Thyroid gland (tissue), 4 donors: ENCODE measurements around the gene AP3B1.

Experiments used
- POLR2A ChIP-seq, 2 donors: fragments of 450-650 bp; IDR thresholded peaks; one replicate each; pipeline ENCODE4 v1.6.1; 2017; ENCODE audit warnings: antibody characterized with exemption in 2 of 2, mild to moderate bottlenecking in 2 of 2, moderate library complexity in 1 of 2
- TF ChIP-seq, protein P1 (sequence below), 6 experiments: fragments of 200-600 bp in 3 of 6; fragments of 450-650 bp in 3 of 6; sonication (generic) in 3 of 6; IDR thresholded peaks; one replicate each; pipeline ENCODE4 v1.5.1; 2016 to 2019; ENCODE audit warnings: antibody characterized with exemption in 6 of 6, mild to moderate bottlenecking in 2 of 6, inconsistent platforms in 1 of 6, moderate library complexity in 1 of 6

- TF ChIP-seq, protein P1, sequence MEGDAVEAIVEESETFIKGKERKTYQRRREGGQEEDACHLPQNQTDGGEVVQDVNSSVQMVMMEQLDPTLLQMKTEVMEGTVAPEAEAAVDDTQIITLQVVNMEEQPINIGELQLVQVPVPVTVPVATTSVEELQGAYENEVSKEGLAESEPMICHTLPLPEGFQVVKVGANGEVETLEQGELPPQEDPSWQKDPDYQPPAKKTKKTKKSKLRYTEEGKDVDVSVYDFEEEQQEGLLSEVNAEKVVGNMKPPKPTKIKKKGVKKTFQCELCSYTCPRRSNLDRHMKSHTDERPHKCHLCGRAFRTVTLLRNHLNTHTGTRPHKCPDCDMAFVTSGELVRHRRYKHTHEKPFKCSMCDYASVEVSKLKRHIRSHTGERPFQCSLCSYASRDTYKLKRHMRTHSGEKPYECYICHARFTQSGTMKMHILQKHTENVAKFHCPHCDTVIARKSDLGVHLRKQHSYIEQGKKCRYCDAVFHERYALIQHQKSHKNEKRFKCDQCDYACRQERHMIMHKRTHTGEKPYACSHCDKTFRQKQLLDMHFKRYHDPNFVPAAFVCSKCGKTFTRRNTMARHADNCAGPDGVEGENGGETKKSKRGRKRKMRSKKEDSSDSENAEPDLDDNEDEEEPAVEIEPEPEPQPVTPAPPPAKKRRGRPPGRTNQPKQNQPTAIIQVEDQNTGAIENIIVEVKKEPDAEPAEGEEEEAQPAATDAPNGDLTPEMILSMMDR (IDR thresholded peaks at IDR 0.05): no peak
- no peak for TF ChIP-seq POLR2A (IDR thresholded peaks at IDR 0.05)
These were observed 312.7 kb downstream of the AP3B1 start for GRCh38 chr5:77981820-77982219.
